GM12878 (cell line): ENCODE data around the gene KRT81. TPM values are rescaled to one million over a fixed set of nuclear protein-coding genes. Genes with fewer than 3 reads are reported as not detected.

Experiments used
- ATAC-seq: fragments of 200-7000 bp; cut with Tn5 transposase; 3 replicates; pipeline ENCODE4 v1.9.1; 2020; ENCODE audit warnings: mild to moderate bottlenecking, moderate library complexity
- BruUV-seq: library from RNA; stranded (reverse); fragments of 400-500 nt; replicated peaks from 2 replicates; lab custom pipeline; 2021; lab: Mats Ljungman, UMichigan
- CTCF ChIA-PET: fragments of 300-600 bp; sonication (Branson Sonifier 250); formaldehyde crosslinking; extraction: SDS; loops from one replicate; lab custom pipeline; 2021; ENCODE audit warnings: inconsistent platforms; lab: Yijun Ruan, JAX
- POLR2A ChIA-PET: fragments of 350-600 bp; formaldehyde crosslinking; extraction: SDS; loops from one replicate; lab custom pipeline; 2021; ENCODE audit warnings: inconsistent platforms; lab: Charles Lee
- RAD21 ChIA-PET: fragments of 300-600 bp; sonication (Branson Sonifier 250); formaldehyde crosslinking; loops from one replicate; lab custom pipeline; 2023; ENCODE audit warnings: antibody characterized with exemption; ENCODE audit not compliant: unreplicated experiment; lab: Charles Lee
- SMC1A ChIA-PET: fragments of 300-600 bp; sonication (Branson Sonifier 250); formaldehyde crosslinking; loops from one replicate; lab custom pipeline; 2023; ENCODE audit not compliant: unreplicated experiment, uncharacterized antibody; lab: Charles Lee
- DNase-seq: peaks from one replicate; pipeline ENCODE4 v3.0.0-alpha.2; 2011; ENCODE audit warnings: low read depth, low spot score
- FAIRE-seq: peaks from 3 replicates; lab custom pipeline; 2011; peaks lifted over from hg19 to GRCh38; lab: Jason Lieb, UNC
- H2AFZ ChIP-seq: 2 replicates; pipeline ENCODE4 v1.6.0; 2011; ENCODE audit warnings: low read depth, low read length, control low read depth; ENCODE audit not compliant: control insufficient read depth
- H3K27ac ChIP-seq: 2 replicates; pipeline ENCODE4 v1.5.1; 2011; ENCODE audit warnings: control low read depth; ENCODE audit not compliant: control insufficient read depth, insufficient read depth
- H3K27me3 ChIP-seq, 2 experiments: replicated peaks in 1 of 2; 2 replicates each; pipeline versions ENCODE4 v1.6.0 to v1.6.1; 2011; ENCODE audit warnings: low read length in 1 of 2; ENCODE audit not compliant: control insufficient read depth in 2 of 2, insufficient read depth in 2 of 2
- H3K36me3 ChIP-seq, 2 experiments: 2 replicates each; pipeline ENCODE4 v1.5.1; 2011; ENCODE audit warnings: low read length in 1 of 2; ENCODE audit not compliant: control insufficient read depth in 2 of 2, insufficient read depth in 2 of 2
- H3K4me1 ChIP-seq: 2 replicates; pipeline ENCODE4 v1.6.1; 2011; ENCODE audit warnings: mild to moderate bottlenecking, low read length, moderate library complexity, mixed read lengths; ENCODE audit not compliant: control insufficient read depth, insufficient read depth
- H3K4me2 ChIP-seq: 2 replicates; pipeline ENCODE4 v1.6.0; 2011; ENCODE audit warnings: control low read depth; ENCODE audit not compliant: control insufficient read depth, insufficient read depth
- H3K4me3 ChIP-seq: fragments of 200-600 bp; sonication (generic); 2 replicates; pipeline ENCODE4 v1.5.1; 2016
- H3K79me2 ChIP-seq: 2 replicates; pipeline ENCODE4 v1.6.0; 2011; ENCODE audit warnings: low read length; ENCODE audit not compliant: control insufficient read depth, insufficient read depth
- H3K9ac ChIP-seq: 2 replicates; pipeline ENCODE4 v1.8.0; 2011; ENCODE audit warnings: low read length, control low read depth, mixed read lengths; ENCODE audit not compliant: control insufficient read depth, insufficient read depth
- H3K9me3 ChIP-seq: replicated peaks from 3 replicates; pipeline ENCODE4 v1.5.1; 2011; ENCODE audit warnings: mild to moderate bottlenecking, low read length; ENCODE audit not compliant: control insufficient read depth, insufficient read depth
- H4K20me1 ChIP-seq: 2 replicates; pipeline ENCODE4 v1.6.0; 2011; ENCODE audit not compliant: control insufficient read depth, insufficient read depth
- BHLHE40 ChIP-seq, 2 experiments: fragments of 450-650 bp in 1 of 2; IDR thresholded peaks; 2 replicates each; pipeline ENCODE4 v1.6.1; 2011 to 2017; ENCODE audit warnings: low read depth in 2 of 2, borderline replicate concordance in 1 of 2, improper control_type of control experiment in 1 of 2, low read length in 1 of 2, mild to moderate bottlenecking in 1 of 2
- DPF2 ChIP-seq: fragments of 450-650 bp; IDR thresholded peaks from 2 replicates; pipeline ENCODE4 v1.6.1; 2017; ENCODE audit warnings: mild to moderate bottlenecking
- E2F8 ChIP-seq: fragments of 450-650 bp; IDR thresholded peaks from 2 replicates; pipeline ENCODE4 v1.6.1; 2018; ENCODE audit warnings: mild to moderate bottlenecking, low read depth, moderate library complexity; ENCODE audit not compliant: partially characterized antibody
- NFIC ChIP-seq: IDR thresholded peaks from 2 replicates; pipeline ENCODE4 v1.6.1; 2012; ENCODE audit warnings: low read depth, mild to moderate bottlenecking, inconsistent platforms, low read length, moderate library complexity
- PKNOX1 ChIP-seq: fragments of 450-650 bp; IDR thresholded peaks from 2 replicates; pipeline ENCODE4 v1.6.1; 2016; ENCODE audit warnings: mild to moderate bottlenecking
- RAD21 ChIP-seq: IDR thresholded peaks from 2 replicates; pipeline ENCODE4 v1.6.1; 2011; ENCODE audit warnings: mild to moderate bottlenecking, low read depth, low read length, moderate library complexity; ENCODE audit not compliant: insufficient read depth
- RUNX3 ChIP-seq: IDR thresholded peaks from 2 replicates; pipeline ENCODE4 v1.6.1; 2012; ENCODE audit warnings: low read length, inconsistent platforms
- SMC3 ChIP-seq: IDR thresholded peaks from 2 replicates; pipeline ENCODE4 v1.6.1; 2011; ENCODE audit warnings: low read length, improper control_type of control experiment, borderline replicate concordance
- USF1 ChIP-seq: IDR thresholded peaks from 2 replicates; pipeline ENCODE4 v1.6.1; 2011; ENCODE audit warnings: borderline replicate concordance, low read depth, mild to moderate bottlenecking, moderate library complexity, mixed read lengths, low read length; ENCODE audit not compliant: insufficient read depth; ENCODE audit errors: extremely low read length
- YBX1 ChIP-seq: fragments of 450-650 bp; IDR thresholded peaks from 2 replicates; pipeline ENCODE4 v1.6.1; 2016; ENCODE audit warnings: antibody characterized with exemption
- YY1 ChIP-seq: IDR thresholded peaks from 2 replicates; pipeline ENCODE4 v1.6.1; 2011; ENCODE audit warnings: low read depth, mild to moderate bottlenecking, low read length
- WGBS: methylation state at CpG from one replicate; pipeline ENCODE4 v1.1.6; 2016; ENCODE audit warnings: low lambda C conversion rate; ENCODE audit not compliant: insufficient replicate concordance, insufficient coverage; ENCODE audit errors: missing lambda C conversion rate; 5-methylcytosine and 5-hydroxymethylcytosine counted together
- in situ Hi-C: fragments of 300-500 bp; cut with MboI; formaldehyde crosslinking; loops from 9 replicates; pipeline ENCODE4 v1.14.3; 2018; ENCODE audit warnings: mixed read lengths
- intact Hi-C: fragments of 100-400 bp; cut with micrococcal nuclease; formaldehyde crosslinking; loops from one replicate; pipeline ENCODE4 v1.14.2; 2022; ENCODE audit not compliant: unreplicated experiment
- polyA plus RNA-seq, 11 experiments: library from polyadenylated mRNA; depleted of rRNA in 4 of 11; unstranded in 6 of 11; stranded (reverse) in 5 of 11; fragments of >200 nt; fragmentation: Nextera tagmentation in 4 of 11; fragmentation: Illumina TruSeq in 1 of 11; extraction: Ambion mirVana in 4 of 11; extraction: Trizol in 1 of 11; gene quantifications; 1 replicate in 1 of 11; 2 replicates in 10 of 11; pipeline versions ENCODE4 v1.2.1 to v1.2.3, GENCODE V29; 2011 to 2016; ENCODE audit warnings: inconsistent platforms in 2 of 11, missing spikeins in 2 of 11, low read depth in 1 of 11
- total RNA-seq, 4 experiments: library from RNA; depleted of rRNA in 3 of 4; stranded (reverse); fragments of >200 nt in 3 of 4; fragmentation: Illumina TruSeq in 1 of 4; extraction: Trizol in 1 of 4; gene quantifications; 2 replicates each; pipeline versions ENCODE4 v1.2.1 to v1.2.3, GENCODE V29; 2013 to 2021
- TF ChIP-seq, protein P1 (sequence below), 3 experiments: IDR thresholded peaks in 2 of 3; conservative IDR thresholded peaks in 1 of 3; 2 replicates each; pipeline ENCODE4 v1.5.1; 2011; ENCODE audit warnings: low read depth in 3 of 3, low read length in 3 of 3, mild to moderate bottlenecking in 3 of 3, control low read depth in 2 of 3, moderate library complexity in 2 of 3, inconsistent platforms in 1 of 3, mixed read lengths in 1 of 3; ENCODE audit not compliant: control insufficient read depth in 2 of 3, insufficient read depth in 1 of 3; ENCODE audit errors: extremely low read depth in 1 of 3

Gene KRT81
- total and polyA plus RNA-seq, 10 of the 15 experiments (the other 5 are each of a cell fraction or from before 2014, with no cell fraction given) = 0.05 to 0.15 TPM; not detected in 8

DNA sequence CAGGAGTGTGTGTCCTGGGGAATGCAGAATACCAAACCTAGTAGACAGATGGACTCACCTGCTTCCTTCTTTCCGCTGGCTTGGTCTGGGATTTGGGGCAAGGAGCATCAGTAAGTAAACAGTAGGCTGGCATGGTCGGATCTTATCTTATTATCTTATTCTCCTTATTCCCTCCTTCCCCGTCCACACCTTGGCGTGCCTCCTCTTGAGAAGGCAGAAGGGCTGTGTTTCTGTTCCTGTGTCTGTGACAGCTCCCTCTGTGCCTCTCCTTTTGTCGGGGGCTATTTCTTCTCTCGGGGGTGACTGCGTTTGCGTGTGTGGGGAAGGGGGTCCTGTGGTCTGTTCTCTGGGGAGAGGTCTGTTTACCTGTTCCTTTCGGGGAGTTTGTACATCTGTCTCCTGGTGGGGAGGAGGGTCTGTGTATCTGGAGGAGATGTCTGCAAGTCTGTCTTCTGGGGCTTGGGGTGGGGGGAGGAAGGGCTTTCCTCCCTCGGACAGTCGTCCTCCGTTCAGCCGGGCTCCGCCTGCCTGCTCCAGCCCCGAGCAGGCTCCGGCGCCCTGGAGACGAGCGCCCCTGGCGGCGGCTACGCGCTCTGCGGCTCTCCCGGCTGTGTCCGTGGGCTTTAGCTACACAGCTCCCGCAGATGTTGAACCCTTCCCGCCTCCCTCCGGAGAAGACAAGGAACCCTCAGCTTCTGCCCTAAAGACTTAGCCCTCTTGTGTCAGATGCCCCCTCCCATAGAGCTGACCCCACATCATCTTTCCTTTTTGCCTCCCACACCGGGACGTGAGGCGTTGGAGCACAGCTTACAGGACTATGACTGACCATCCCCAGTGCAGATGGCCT is 12.5 kb downstream of the KRT81 start:
- in situ Hi-C loops (no loop called here), intact Hi-C loops (loop anchor here (1.0 kb wide), 1 partner anchor 49 kb away; no protein-coding TSS in a partner anchor)
- peak; percentile 41 for FAIRE-seq
- CTCF ChIA-PET = interaction anchor here (0.6 to 6.4 kb wide), 44 partner anchors 8 to 866 kb away, joined by 3 to 84 read pairs (median 4); partner anchors contain the start of gene KRT81
- H3K9ac ChIP-seq = no peak overlapping the region
- no peaks in the 10 kb centered on the region for H3K36me3 ChIP-seq
- H3K4me2 ChIP-seq = no peak overlapping the region
- no peak overlapping the region for H3K4me3 ChIP-seq
- H3K9me3 ChIP-seq = no peaks in the 10 kb centered on the region
- no peaks in the 10 kb centered on the region for H4K20me1 ChIP-seq
- no peaks in the 10 kb centered on the region for H3K4me1 ChIP-seq
- 20% methylated on average over 32 of the region's 32 CpGs for WGBS
- BruUV-seq = no TSS peak
- POLR2A ChIA-PET = interaction anchor here (0.7 to 1.3 kb wide), 2 partner anchors 34 to 37 kb away, joined by 6 to 8 read pairs; no protein-coding TSS in a partner anchor
- peak; percentile 100 for ATAC-seq
- peaks cover 3% of the 10 kb centered on the region in 2 experiments; a peak in 2 of 4 replicates for H3K27me3 ChIP-seq
- SMC1A ChIA-PET = interaction anchor here (0.7 to 1.8 kb wide), 10 partner anchors 28 to 124 kb away, joined by 3 to 7 read pairs (median 4); no protein-coding TSS in a partner anchor
- DNase-seq = no peak
- H3K27ac ChIP-seq = no peak overlapping the region
- H2AFZ ChIP-seq = no peak overlapping the region
- RAD21 ChIA-PET = interaction anchor here (0.7 to 2.2 kb wide), 9 partner anchors 29 to 240 kb away, joined by 3 to 24 read pairs (median 5); no protein-coding TSS in a partner anchor
- TF ChIP-seq RAD21 (peak; percentile 81), E2F8 (no peak), BHLHE40 (IDR thresholded peaks at IDR 0.05; ENCODE audit: borderline replicate concordance in 1 of 2, low read depth in 2 of 2, low read length in 1 of 2) (0 out of 4 replicates have a peak, but pooled peaks of 1 of the 2 experiments have one; percentile 18), DPF2 (no peak), RUNX3 (0 out of 2 replicates have a peak, but pooled peaks have one; percentile 12), SMC3 (peak; percentile 66), USF1 (no peak), YY1 (peak; percentile 54; the same call in 1 of the 2 replicates), PKNOX1 (no peak), YBX1 (no peak), NFIC (no peak)
- TF ChIP-seq, protein P1, sequence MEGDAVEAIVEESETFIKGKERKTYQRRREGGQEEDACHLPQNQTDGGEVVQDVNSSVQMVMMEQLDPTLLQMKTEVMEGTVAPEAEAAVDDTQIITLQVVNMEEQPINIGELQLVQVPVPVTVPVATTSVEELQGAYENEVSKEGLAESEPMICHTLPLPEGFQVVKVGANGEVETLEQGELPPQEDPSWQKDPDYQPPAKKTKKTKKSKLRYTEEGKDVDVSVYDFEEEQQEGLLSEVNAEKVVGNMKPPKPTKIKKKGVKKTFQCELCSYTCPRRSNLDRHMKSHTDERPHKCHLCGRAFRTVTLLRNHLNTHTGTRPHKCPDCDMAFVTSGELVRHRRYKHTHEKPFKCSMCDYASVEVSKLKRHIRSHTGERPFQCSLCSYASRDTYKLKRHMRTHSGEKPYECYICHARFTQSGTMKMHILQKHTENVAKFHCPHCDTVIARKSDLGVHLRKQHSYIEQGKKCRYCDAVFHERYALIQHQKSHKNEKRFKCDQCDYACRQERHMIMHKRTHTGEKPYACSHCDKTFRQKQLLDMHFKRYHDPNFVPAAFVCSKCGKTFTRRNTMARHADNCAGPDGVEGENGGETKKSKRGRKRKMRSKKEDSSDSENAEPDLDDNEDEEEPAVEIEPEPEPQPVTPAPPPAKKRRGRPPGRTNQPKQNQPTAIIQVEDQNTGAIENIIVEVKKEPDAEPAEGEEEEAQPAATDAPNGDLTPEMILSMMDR (IDR thresholded peaks at IDR 0.05 in 2 of 3, conservative IDR thresholded peaks at IDR 0.05 in 1 of 3; ENCODE audit: control insufficient read depth in 2 of 3, extremely low read depth in 1 of 3, insufficient read depth in 1 of 3, low read depth in 3 of 3, low read length in 3 of 3) = peak; percentile 93 to 98 (median 96)
- H3K79me2 ChIP-seq = no peaks in the 10 kb centered on the region
